ENCODE results near the gene INTS6.

The INTS6 gene

DNA sequence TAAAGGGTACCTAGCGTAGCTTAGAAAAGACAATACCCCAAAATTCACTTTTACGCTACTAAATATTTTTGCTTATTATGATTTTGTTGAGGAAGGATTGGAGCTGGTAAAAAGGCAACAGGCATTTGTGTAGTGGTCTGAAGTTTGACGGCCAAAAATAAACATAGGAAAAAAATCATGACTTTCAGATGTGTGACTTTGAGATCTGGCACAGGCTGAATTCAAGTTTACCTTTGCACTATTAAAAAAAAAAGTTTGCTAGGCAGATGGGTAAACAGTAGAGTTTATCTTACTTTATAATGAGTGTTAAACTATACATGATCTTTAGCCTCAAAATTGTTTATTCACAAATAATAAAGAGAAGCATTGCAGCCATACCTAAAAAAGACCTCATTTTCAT is 24.3 kb upstream of the INTS6 start:
- H3K36me3 ChIP-seq (ENCODE audit: control insufficient read depth, insufficient read depth, low read length), result no peaks in the 10 kb centered on the region
- no peak overlapping the region for H3K9ac ChIP-seq
- H3K4me3 ChIP-seq (ENCODE audit: low read depth, low read length), result no peak overlapping the region
- TF ChIP-seq, protein P1, sequence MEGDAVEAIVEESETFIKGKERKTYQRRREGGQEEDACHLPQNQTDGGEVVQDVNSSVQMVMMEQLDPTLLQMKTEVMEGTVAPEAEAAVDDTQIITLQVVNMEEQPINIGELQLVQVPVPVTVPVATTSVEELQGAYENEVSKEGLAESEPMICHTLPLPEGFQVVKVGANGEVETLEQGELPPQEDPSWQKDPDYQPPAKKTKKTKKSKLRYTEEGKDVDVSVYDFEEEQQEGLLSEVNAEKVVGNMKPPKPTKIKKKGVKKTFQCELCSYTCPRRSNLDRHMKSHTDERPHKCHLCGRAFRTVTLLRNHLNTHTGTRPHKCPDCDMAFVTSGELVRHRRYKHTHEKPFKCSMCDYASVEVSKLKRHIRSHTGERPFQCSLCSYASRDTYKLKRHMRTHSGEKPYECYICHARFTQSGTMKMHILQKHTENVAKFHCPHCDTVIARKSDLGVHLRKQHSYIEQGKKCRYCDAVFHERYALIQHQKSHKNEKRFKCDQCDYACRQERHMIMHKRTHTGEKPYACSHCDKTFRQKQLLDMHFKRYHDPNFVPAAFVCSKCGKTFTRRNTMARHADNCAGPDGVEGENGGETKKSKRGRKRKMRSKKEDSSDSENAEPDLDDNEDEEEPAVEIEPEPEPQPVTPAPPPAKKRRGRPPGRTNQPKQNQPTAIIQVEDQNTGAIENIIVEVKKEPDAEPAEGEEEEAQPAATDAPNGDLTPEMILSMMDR (IDR thresholded peaks at IDR 0.05), result no peak
- H3K9me3 ChIP-seq (ENCODE audit: control insufficient read depth, low read length), result no peaks in the 10 kb centered on the region
- H2AFZ ChIP-seq, result peak overlapping the region; percentile 57
- peaks cover 3% of the 10 kb centered on the region for H3K4me1 ChIP-seq
- H3K27ac ChIP-seq, result peak overlapping the region; percentile 67
- no peak overlapping the region for H3K4me2 ChIP-seq (ENCODE audit: low read length)
- no peaks in the 10 kb centered on the region for H3K79me2 ChIP-seq
- no peaks in the 10 kb centered on the region for H3K27me3 ChIP-seq (ENCODE audit: control insufficient read depth, insufficient read depth, low read length)

DNA sequence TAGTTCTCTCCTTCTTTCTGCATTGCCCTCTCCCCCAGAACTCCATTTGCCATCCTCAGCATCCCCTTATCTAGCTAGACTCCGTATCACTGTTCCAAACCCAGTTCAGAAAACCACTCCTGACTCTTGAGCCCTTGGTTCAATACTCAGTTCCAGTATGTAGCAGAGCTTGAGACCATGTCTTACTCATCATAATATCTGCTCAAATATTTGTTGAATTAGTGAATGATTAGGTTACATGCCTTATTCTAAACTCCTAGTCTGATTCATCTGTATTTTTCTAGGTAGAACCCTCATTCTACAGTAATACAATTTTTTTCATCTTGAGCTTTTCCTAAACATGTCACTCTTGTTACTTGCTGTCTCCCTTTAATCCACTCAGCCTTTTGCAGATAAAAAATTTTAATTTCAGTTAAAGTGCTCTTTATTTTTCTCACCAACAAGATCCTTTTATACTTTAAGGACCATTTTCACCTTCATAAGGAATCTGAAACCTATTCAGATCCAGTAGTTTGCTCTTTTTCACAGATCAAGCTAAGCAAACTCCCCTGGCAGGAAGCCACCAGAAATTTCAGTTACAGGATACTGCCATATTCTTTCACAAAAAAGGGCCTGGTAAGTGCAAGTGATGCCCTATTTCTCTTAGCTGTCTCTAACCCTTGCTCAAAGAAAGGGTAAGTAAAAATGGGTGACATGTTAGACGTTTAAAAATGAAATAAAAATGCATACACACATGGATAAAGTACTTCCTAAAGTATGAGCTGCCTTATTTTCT is 23.1 kb upstream of the INTS6 start:
- Histone ChIP-seq H3K79me2 (no peaks in the 10 kb centered on the region), H3K27me3 (ENCODE audit: control insufficient read depth, insufficient read depth, low read length) (no peaks in the 10 kb centered on the region), H3K9me3 (ENCODE audit: control insufficient read depth, low read length) (no peaks in the 10 kb centered on the region), H3K4me3 (ENCODE audit: low read depth, low read length) (no peak overlapping the region), H3K4me2 (ENCODE audit: low read length) (no peak overlapping the region), H3K27ac (peak overlapping the region; percentile 67), H2AFZ (peak overlapping the region; percentile 53), H3K9ac (no peak overlapping the region), H3K4me1 (peaks cover 3% of the 10 kb centered on the region), H3K36me3 (ENCODE audit: control insufficient read depth, insufficient read depth, low read length) (no peaks in the 10 kb centered on the region)
- TF ChIP-seq, protein P1 (IDR thresholded peaks at IDR 0.05), result no peak

DNA sequence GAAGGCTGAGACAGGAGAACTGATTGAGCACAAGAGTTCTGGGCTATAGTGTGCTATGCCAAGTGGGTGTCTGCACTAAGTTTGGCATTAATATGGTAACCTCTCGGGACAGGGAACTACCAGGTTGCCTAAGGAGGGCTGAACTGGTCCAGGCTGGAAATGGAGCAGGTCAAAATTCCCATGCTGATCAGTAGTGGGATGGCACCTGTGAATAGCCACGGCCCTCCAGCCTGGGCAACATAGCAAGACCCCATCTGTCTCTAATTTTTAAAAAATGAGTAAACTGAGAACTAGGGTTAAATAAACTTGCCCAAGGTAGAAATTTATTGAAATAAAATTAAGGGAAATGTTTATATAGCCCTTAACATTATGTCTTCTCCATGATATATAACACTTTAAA is 17.0 kb upstream of the INTS6 start:
- Histone ChIP-seq H3K4me3 (ENCODE audit: low read depth, low read length) (no peak overlapping the region), H2AFZ (no peak overlapping the region), H3K79me2 (no peaks in the 10 kb centered on the region), H3K9me3 (ENCODE audit: control insufficient read depth, low read length) (no peaks in the 10 kb centered on the region), H3K36me3 (ENCODE audit: control insufficient read depth, insufficient read depth, low read length) (no peaks in the 10 kb centered on the region), H3K9ac (no peak overlapping the region), H3K4me2 (ENCODE audit: low read length) (no peak overlapping the region), H3K27me3 (ENCODE audit: control insufficient read depth, insufficient read depth, low read length) (no peaks in the 10 kb centered on the region), H3K27ac (no peak overlapping the region), H3K4me1 (no peaks in the 10 kb centered on the region)
- TF ChIP-seq, protein P1 (IDR thresholded peaks at IDR 0.05), result no peak

DNA sequence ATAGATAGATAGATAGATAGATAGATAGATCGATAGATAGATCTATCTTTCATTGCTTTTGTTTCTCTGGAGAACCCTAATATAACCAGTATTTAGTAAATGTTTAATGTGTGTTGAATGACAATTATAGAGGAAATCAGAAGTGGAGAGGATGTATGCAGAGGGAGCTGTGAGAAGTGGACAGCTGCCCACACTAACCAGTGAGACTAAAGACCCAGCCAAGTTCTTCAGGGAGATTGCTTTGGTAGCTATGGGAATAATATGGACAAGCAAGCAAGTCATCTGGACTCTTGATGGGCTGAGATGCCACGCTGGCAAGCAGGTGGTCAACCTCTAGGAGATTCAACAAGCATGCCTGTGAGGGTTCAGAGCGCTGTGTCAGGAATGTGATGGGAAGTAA is 14.9 kb upstream of the INTS6 start:
- Histone ChIP-seq H3K4me1 (no peaks in the 10 kb centered on the region), H3K79me2 (no peaks in the 10 kb centered on the region), H3K27ac (no peak overlapping the region), H3K4me3 (ENCODE audit: low read depth, low read length) (no peak overlapping the region), H2AFZ (no peak overlapping the region), H3K9ac (no peak overlapping the region), H3K27me3 (ENCODE audit: control insufficient read depth, insufficient read depth, low read length) (no peaks in the 10 kb centered on the region), H3K4me2 (ENCODE audit: low read length) (no peak overlapping the region), H3K9me3 (ENCODE audit: control insufficient read depth, low read length) (no peaks in the 10 kb centered on the region), H3K36me3 (ENCODE audit: control insufficient read depth, insufficient read depth, low read length) (no peaks in the 10 kb centered on the region)
- TF ChIP-seq, protein P1 (IDR thresholded peaks at IDR 0.05), result no peak

DNA sequence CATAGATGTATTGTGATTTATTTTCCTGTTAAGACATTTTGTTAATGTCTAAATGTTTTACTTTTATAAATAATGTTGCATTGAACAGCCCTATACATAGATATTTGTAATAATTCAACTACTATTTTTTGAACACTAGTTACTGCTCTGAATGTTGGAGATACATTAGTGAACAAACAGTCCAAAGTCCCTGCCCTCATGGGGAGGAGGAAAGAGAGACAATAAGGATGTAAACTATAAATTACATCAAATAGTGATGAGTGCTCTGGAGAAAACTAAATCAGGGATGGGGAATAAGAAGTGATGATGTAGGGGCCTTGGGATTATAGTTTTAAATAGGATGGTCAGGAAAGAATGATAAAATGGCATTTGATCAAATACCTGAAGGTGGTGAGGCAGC is 12.3 kb upstream of the INTS6 start:
- Histone ChIP-seq H3K4me1 (no peaks in the 10 kb centered on the region), H2AFZ (no peak overlapping the region), H3K9ac (no peak overlapping the region), H3K9me3 (ENCODE audit: control insufficient read depth, low read length) (no peaks in the 10 kb centered on the region), H3K27ac (no peak overlapping the region), H3K4me2 (ENCODE audit: low read length) (no peak overlapping the region), H3K4me3 (ENCODE audit: low read depth, low read length) (no peak overlapping the region), H3K36me3 (ENCODE audit: control insufficient read depth, insufficient read depth, low read length) (no peaks in the 10 kb centered on the region), H3K27me3 (ENCODE audit: control insufficient read depth, insufficient read depth, low read length) (no peaks in the 10 kb centered on the region), H3K79me2 (no peaks in the 10 kb centered on the region)
- TF ChIP-seq, protein P1 (IDR thresholded peaks at IDR 0.05), result no peak
